HG03521 (cell line): Measurements from ENCODE around the gene GULP1.
"Not testable (repeated sequence)": the region's sequence is repeated elsewhere in the genome, so short reads cannot be mapped to it uniquely, and the experiment has no call there.

ENCODE experiments used
- ATAC-seq: cut with Tn5 transposase; IDR thresholded peaks from one replicate; pipeline ENCODE4 v1.9.1; 2021; ENCODE audit warnings: mild to moderate bottlenecking, moderate library complexity; ENCODE audit not compliant: unreplicated experiment

Gene GULP1, protein sequence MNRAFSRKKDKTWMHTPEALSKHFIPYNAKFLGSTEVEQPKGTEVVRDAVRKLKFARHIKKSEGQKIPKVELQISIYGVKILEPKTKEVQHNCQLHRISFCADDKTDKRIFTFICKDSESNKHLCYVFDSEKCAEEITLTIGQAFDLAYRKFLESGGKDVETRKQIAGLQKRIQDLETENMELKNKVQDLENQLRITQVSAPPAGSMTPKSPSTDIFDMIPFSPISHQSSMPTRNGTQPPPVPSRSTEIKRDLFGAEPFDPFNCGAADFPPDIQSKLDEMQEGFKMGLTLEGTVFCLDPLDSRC

DNA sequence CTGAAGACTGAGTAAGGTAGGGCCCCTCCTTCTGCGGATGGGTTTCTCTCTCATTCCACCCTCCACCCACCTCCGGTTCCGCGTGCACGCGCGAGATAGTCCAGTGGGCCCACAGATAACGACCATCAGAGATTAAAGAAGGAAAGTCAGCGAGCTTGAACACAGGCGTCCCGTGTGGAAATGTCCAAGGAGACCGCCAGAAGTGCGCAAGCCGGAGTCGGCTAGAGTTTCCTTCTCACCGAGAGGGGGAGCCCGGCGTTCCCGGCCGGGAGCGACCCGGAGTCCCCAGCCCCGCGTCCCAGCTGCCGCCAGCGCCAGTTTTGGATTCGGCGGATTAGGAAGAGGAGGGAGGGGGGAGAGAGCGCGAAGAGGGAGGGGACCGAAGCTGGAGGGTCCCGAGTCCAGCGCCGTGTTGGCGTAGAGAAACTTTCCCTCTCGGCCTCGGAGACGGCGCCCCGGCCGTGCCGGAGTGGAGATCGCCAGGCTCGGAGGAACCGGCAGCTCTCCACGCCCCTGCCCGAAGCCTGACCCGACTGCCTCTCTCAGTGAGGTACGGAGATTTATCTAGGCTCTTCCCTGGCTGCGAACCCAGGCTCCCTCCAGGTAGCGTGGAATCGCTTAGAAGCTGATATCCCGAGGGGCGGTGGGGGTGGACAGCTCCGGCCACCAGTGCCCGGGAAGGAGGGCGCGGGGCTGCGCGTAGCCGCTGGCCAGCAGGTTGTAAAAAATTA is at the start of gene GULP1:
TSS of gene GULP1 (plus strand) at position 258 of the 731 bp plus-strand sequence. CDS start 185,829 bp downstream, outside the sequence.
- no peak for ATAC-seq

DNA sequence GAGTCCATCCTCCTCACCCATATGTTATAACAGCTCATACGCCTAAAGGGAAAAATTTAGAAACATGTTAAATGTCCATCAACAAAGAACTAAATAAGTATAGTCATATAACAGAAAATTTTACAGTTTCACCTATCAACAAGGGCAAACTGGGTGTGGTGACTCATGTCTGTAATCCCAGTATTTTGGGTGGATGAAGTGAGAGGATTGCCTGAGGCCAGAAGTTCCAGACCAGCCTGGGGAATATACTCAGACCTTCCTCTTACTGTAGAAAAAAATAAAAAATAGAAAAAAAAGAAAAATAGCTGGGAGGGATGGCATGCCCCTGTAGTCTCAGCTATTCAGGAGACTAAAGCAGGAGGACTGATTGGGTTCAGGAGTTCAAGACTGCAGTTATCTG is 48.3 kb upstream of the GULP1 start:
- no peak for ATAC-seq

DNA sequence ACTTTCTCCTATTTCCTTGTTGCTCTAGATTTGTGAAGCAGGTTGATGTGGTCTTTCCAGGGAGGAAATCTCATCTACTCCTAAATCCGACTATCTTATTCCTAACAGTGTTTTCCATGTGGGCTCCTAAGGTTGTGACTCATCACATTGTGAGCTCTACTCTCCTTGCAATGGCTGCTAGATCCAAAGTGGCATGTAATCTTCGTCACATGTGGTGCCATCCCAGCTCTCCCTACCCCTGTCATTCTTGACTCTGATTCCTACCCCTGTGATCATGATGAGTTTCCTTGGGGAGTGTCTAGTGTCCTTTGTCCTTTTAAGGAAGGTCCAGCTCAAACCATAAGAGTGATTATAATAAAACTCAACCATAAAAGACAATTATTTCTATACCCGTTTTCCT is 47.3 kb upstream of the GULP1 start:
- no peak for ATAC-seq

DNA sequence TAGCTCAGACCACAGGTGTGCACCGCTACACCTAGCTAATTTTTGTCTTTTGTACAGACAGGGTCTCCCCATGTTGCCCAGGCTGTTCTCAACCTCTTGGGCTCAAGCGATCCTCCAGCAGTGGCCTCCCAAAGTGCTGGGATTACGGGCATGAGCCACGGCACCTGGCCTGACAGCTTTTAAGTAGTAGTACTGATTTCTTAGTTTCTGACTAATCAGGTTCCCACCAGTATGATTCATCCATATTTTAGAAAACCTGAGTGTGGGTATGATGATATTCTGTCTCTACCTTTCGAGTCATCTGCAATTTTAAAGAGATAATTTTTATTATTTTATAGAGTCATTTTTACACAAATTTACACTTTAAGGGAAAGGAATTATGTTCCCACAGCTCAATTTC is 46.4 kb upstream of the GULP1 start:
- no peak for ATAC-seq

DNA sequence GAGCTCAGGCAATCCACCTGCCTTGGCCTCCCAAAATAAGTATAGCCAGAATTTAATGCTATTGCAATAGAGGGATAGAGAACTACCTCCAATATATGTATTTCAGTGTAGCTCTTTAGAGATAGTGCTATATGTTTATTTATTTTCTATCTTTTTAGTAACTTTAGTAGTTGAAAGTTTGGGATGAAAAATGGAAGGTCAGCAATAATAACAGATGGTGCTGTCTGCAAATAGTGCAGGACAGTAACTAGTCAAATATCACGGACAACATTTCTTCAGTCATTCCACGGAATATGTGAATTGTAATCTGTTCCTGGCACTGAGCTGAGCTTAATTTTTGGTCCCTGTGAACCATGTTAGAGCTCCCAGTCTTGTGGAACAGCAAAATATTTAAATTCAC is 43.2 kb upstream of the GULP1 start:
- no peak for ATAC-seq

DNA sequence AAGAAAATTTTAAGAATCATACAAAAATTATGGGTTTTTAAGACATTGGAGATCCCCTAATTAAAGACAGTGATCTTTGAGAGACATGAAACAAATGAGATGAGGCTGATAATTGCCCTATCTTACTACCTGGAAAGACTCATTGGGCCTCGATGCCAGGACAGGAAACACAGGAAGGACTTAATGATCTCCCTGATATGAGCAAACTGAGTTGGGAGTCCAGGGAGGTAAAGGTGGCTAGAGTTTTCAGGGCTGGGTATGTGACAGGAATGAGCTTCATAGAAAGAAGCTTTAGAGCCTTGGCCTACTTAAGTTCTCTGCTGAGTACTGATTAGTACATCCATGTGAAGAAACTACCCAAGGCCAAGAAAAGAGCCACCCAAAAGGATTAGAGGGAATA is 40.6 kb upstream of the GULP1 start:
- no peak for ATAC-seq

DNA sequence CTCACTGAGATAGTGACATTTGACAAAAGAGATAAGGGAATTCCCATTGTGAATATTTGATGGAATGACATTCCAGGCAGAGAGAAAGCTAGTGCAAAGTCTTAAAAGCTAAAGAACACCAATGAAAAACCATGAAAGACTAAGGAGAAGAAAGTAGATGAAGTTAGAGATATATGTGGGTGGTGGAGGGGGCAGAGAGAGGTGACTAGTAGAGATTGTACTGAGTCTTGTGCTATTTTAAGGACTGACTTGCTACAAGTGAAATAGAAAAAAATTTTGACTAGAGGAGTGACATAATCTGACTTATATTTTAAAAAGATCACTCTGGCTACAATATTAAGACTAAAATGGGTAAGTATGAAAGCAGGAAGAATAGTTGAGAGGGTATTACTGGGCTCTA is 35.3 kb upstream of the GULP1 start:
- no peak for ATAC-seq

DNA sequence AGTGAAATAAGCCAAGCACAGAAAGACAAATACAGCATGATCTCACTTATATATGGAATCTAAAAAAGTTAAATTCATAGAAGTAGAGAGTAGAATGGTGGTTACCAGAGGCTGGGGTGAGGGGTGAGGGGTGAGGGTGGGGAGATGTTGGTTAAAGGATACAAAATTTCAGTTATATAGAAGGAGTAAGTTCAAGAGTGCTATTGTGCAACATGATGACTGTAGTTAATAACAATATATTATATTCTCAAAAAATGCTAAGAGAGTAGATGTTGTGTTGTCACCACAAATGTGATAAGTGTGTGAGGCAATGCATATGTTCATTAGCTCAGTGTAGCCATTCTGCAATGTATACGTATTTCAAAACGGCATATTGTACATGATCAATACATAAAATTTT is 26.4 kb upstream of the GULP1 start:
- no peak for ATAC-seq

DNA sequence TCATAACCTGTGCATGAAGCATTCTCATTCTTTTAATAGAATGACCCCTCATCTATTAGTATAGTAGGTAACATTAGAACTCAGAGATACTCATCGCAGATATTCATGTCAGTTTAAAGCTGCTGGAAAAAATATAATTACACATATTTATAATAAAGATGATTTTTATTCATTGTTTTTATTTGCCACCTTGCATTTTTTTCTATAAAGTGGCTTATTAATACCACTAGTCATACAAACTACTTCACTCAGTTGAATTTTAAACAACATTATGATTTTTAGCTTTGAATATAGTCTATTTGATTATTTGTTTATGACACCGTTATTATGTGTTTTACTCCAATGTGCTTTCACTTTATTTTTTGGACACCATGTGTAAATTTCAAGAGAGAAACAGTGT is 23.9 kb upstream of the GULP1 start:
- no peak for ATAC-seq

DNA sequence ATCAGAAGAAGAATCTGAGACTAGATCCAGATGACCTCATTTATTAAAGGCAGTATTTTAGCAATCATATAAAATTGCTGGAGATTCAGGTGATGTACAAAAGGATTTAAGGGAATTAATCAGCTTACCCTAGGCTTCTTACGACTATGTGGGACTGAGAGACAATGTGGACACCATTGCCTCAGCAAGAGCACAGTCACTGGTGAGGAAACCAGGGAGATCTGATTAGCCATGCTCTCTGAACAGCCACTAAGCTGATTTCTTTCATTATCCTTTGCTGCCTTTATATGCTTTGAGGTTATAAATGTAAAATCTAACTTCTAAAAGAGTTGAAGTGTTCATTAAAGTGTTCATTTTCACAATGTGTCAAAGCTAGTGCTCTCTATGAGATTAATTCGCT is 22.7 kb upstream of the GULP1 start:
- ATAC-seq = no peak

DNA sequence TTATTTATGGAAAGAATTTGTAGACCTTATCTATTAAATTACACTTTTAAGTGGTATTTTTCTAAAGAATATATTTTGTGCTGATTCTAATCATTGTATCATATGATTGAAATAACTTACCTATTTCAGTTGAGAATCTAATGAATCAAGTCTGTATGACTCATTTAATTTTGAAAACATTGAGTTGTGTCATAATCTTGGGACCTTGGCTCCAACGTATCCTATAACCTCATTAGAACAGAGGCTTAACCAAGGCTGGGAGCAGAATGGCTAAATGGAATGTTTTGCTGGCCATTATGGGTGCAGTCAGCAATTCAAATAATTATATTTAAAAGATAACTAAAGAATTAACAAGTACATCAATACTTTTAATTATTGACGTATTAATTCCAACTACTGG is 19.6 kb upstream of the GULP1 start:
- no peak for ATAC-seq

DNA sequence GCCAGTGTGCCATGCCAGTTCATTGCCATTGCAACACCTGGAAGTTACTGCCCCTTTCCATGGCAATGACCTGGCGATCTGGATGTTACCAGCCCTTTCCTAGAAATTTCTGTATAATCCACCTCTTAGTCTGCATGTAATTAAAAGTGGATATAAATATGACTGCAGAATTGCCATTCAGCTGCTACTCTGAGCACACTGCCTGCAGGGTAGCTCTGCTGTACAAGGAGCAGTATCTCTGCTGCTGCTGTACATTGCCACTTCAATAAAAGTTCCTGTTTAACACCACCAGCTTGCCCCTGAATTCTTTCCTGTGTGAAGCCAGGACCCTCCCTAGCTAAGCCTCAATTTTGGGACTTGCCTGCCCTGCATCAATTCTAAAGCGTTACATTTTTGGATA is 17.4 kb upstream of the GULP1 start:
- ATAC-seq = no peak

DNA sequence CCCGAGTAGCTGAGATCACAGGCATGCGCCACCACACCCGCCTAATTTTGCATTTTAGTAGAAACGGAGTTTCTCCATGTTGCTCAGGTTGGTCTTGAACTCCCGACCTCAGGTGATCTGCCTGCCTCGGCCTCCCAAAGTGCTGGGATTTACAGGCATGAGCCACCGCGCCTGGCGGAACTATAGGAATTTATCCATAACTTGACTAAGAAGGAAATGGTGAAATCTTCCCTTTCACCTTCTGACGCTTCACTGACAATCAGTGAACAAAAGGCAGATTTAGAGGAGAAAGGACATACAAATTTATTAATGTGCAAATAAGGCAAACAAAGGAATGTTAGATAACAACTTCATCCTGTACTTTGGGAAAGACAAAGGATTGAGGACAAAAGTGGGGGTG is 15.4 kb upstream of the GULP1 start:
- ATAC-seq = no peak

DNA sequence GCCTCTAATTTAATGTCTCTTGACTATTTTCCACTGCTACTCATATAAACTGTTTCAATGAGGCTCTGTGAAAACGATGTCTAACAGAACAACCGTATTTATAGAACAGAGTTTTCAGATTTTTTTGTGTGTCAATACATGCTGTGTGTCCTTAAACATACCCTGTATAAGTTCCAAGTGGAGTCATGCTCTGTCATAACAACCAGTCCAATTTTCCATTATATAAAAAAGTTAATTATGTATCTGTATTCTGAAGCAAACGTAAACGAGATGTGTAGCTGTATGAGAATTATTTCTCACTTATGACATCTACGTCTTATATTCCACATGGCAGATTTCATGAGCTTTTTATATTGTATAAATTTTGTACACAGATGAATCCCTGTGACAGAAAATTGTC is 13.9 kb upstream of the GULP1 start:
- ATAC-seq = no peak

DNA sequence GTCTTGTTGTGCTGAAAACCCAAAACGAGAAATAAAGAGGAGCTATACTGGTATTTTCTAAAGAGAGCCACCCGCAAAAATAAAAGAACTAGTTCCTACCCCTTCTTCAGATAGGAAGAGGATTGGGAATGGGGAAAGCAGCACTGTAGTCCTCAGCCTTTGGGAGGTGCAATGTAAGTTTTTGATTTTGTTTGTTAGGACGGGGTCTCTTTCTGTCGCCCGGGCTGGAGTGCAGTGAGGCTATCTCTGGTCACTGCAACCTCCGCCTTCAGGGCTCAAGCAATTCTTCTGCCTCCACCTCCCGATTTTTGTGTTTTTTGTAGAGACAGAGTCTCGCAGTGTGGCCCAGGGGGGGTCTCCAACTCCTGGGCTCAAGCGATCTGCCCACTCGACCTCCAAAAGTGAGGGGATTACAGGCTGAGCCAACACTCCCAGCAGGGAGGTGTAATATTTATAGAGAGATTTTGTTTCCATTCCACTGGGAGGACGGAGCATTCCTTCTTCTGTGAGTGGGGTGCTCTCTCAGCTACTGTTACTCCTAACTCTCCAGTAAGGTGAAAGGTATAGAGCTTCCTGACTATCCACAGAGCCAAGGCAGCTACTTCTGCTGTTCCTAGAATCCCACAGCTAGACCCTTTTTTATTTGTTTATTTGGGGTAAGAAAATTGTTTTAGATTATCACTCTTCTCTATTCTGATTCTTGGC is 13.1 kb upstream of the GULP1 start:
- ATAC-seq = no peak

DNA sequence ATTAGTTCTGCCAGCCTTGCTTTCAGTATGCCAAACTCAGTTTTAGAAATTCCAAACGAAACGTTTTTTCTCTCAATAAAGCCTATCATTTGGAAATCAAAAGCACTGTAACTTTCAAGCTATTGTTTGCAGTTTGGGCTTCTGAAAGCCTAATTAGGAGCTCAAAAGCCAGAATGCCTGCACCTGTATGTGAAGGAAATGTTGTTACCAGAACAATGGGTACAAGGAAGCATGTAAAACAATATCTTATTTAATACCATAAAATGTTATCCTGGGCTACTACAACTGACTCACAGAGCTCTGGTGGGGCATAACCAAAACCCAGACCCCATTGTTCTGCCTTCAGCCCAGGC is 12.6 kb upstream of the GULP1 start:
- ATAC-seq = no peak

DNA sequence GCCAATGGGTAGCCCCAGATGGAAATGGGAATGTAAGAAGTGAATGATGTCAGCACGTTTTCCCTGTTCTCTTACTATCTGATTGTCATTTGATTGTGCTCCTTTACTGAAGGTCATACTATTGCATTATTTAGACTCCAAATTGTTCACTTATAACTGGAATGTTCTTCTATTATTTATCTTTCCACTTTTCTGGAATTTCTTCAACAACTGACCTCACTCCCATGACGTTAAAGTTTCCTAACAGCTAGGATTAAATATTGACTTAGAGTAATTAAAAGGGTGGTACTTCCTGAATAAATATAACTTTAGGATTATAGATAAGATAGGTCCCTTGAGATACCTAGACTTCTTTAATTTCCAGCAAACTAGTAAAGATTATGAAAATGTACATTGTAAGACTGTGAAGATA is 10.9 kb upstream of the GULP1 start:
- no peak for ATAC-seq

DNA sequence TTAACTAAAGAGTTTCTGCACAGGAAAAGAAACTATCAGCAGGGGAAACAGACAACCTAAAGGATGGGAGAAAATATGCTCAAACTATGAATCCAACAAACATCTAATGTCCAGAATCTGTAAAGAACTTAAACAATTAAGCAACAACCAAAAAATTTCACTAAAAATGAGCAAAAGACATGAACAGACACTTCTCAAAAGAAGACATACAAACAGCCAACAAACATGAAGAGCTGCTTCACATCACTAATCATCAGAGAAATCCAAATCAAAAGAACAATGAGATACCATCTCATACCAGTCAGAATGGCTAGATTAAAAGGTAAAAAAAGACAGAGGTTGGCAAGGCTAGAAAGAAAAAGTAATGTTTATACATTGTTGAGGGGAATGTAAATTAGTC is 8.8 kb upstream of the GULP1 start:
- ATAC-seq = no peak

DNA sequence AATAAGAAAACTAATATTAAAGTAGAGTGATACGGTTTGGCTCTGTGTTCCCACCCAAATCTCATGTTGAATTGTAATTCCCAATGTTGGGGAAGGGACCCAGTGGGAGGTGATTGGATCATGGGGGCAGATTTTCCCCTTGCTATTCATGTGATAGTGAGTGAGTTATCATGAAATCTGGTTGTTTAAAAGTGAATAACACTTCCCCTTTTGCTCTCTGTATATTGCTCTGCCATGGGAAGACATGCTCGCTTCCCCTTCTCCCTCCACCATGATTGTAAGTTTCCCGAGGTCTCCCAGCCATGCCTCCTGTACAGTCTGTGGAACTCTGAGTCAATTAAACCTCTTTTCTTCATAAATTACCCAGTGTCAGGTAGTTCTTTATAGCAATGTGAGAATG is 7.4 kb upstream of the GULP1 start:
- ATAC-seq = not testable (repeated sequence)

DNA sequence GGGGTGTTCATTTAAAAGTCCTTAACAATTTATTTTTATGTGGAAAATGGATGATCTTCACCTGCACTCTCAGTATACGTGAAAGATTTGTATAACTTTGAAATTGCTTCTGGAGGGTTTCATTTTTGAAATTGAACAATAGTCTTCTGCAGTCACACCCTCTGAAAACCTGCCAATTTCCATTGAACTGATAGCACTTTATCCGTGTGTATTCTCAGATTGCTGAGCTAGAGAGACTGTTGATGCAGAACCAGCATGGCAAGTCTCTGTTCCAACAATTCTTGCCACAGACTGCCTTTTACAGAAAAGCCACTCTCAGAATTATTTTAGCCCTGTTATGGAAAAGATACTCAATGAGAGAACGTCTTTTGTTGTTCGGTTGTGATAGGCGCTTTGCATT is 6.6 kb upstream of the GULP1 start:
- ATAC-seq = no peak

DNA sequence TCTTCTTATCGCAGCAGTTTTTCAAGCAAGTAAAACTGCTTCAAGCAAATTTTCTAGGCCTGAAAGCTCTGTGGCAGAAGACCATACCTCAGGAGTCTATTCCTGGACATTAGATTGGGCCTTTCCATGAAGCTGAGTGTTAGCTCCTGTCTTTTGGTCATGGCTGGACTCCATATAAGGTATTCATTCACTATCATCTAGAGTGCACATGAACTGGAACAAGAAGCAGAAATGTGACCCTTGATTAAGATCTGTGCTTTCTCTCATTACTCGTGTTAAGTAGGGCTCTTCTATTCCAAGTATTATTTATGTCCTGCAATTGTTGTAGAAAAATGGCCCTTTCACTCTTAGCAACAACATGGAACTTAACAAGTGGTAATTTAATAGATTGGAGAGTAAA is 5.9 kb upstream of the GULP1 start:
- no peak for ATAC-seq

DNA sequence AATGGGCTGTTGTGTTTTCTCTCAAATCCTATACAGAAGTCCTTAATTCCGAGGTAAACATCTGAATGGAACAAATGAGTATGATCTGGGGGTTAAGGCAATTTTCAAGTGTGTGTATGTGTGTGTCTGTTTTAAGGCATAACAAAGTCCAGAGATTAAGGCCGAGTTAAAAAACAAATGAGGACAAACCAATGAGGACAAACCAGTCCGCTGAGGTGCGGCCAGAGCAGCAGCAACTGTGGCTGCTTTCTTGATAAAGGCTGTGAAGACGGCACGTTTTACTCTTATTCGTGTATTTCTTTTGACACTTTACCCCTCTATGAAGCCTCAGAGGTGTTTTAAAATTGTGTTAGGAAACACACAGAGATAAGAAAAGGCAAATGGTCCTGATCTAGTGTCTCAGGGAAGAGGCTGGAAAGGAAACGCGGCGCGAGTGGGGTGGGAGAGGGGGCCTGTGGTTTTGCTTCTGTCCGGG is 495 bp upstream of the GULP1 start:
- no peak for ATAC-seq
